OCI-LY1 (cell line): ENCODE data around the gene NPAS3.

Experiments used
- CTCF ChIP-seq: fragments of 200-600 bp; sonication (generic), shearing (Covaris generic); IDR thresholded peaks from 2 replicates; pipeline ENCODE4 v1.5.1; 2017; ENCODE audit warnings: mild to moderate bottlenecking, antibody characterized with exemption, low read length, moderate library complexity, mixed read lengths
- EZH2 ChIP-seq: fragments of 200-600 bp; sonication (generic), shearing (Covaris generic); IDR thresholded peaks from 2 replicates; pipeline ENCODE4 v1.8.0; 2017; ENCODE audit warnings: borderline replicate concordance, mixed run types, mild to moderate bottlenecking, antibody characterized with exemption, low read length, moderate library complexity, mixed read lengths

- TF ChIP-seq CTCF (no peak), EZH2 (no peak)
Observed at GRCh38 chr14:32947081-32947480, 8.4 kb downstream of the NPAS3 start.
